Measurements from ENCODE around the gene ADCY2.

The ADCY2 gene

DNA sequence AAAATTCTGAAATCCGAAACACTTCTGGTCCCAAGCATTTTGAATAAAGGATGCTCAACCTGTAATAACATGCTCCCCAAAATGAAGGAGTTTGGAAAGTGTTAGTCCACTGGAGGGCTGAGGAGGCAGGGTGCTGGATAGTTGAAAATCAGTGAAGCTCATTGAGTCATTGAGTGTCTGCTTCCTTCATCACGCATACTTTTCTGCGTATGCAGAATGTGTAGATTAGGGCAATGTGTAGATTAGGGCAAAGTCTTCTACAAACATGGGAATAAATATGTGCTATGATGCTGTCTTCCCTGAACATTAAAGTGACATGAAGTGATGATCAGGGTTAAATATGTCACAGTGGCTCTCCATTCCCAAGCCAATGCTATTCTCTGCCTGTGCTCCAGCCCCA lies 261.2 kb downstream of the ADCY2 start:
- no peak for DNase-seq (ENCODE audit: extremely low read depth in 1 of 2, low read depth in 1 of 2)

DNA sequence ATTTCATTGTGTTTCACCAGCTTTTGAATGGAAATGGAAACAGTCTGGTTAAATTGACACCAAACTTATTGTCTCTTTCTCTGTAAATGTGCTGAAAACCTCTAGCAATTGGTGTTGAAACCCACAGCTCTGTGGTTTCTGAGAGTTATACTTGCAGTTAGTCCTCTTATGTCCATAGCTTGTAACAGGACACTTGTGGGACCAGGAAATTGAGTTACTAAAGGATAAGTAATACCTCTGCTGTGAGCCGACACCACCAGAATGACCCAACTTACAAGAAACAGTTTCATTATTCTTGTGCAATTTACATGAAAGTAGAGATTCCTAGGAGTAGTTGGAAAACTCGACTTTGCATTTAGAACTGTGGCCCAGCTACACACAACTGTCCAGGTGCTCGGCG lies 263.5 kb downstream of the ADCY2 start:
- no peak for DNase-seq (ENCODE audit: extremely low read depth in 1 of 2, low read depth in 1 of 2)

- DNase-seq (ENCODE audit: extremely low read depth in 1 of 2, low read depth in 1 of 2), result no peak
Measured at GRCh38 chr5:7662289-7662688, 266.4 kb downstream of the ADCY2 start.

- DNase-seq (ENCODE audit: extremely low read depth in 1 of 2, low read depth in 1 of 2), result no peak
Measured at GRCh38 chr5:7663808-7664207, 267.9 kb downstream of the ADCY2 start.

GRCh38 chr5:7664208-7664607 lies 268.3 kb downstream of the ADCY2 start:
- no peak for DNase-seq (ENCODE audit: extremely low read depth in 1 of 2, low read depth in 1 of 2)

DNA sequence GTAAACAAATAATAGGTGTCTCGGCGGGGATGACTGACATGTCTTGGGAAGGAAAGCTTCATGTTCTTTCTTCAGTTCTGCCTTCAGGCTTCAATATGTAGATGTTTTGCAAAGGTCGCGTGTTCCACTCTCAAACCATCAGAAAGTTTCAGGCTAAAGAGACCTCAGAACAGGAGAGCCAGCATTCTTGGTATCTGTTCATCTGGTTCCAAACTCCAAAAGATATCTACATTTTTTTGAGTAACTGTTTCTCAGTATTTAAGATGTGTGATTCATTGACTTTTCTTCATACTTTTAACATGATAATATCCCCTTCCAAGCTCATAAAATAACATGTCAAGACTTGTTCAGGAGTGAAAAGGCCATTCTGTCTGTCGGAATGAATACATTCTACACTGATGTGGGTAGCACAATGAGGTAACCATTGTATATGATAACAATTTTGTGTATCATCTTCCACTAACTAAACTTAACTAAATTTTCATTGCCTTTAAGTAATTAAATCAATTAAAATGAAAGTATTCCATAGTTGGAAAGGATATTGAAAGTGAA lies 271.4 kb downstream of the ADCY2 start:
- DNase-seq (ENCODE audit: extremely low read depth in 1 of 2, low read depth in 1 of 2), result no peak

DNA sequence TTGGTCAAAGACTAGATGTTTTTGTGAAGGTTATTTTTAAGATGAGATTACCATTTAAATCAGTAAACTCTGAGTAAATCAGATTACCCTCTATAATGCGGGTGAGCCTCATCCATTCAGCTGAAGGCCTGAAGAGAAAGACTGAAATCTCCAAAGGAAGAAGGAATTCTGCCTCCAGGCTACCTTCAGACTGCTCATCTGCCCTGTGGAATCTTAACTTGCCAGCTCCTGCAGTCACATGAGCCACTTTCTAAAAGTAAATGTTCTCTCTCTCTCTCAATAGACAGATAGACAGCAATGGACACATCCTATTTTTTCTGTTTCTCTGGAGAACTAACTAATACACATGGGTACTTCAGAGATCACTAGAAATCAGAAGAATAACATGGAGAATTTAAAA lies 272.2 kb downstream of the ADCY2 start:
- no peak for DNase-seq (ENCODE audit: extremely low read depth in 1 of 2, low read depth in 1 of 2)

DNA sequence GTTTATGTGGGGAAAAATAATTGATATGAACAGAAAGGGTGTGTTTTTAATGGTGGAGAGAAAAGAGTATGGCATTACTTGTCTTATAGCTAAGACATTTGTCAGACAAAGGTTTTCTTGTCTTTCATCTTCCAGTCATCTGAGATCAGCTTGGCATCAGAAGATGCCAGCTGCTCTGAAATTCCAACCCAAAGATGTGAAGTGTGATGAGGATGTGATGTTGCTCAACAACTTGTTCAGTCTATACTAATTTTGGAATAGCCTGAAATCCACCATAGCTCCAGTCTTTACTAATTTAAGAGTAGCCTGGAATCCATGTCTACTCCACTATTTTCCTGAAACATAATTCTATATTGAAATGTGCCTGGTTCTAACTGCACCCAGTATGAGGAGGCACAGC lies 272.7 kb downstream of the ADCY2 start:
- no peak for DNase-seq (ENCODE audit: extremely low read depth in 1 of 2, low read depth in 1 of 2)

DNA sequence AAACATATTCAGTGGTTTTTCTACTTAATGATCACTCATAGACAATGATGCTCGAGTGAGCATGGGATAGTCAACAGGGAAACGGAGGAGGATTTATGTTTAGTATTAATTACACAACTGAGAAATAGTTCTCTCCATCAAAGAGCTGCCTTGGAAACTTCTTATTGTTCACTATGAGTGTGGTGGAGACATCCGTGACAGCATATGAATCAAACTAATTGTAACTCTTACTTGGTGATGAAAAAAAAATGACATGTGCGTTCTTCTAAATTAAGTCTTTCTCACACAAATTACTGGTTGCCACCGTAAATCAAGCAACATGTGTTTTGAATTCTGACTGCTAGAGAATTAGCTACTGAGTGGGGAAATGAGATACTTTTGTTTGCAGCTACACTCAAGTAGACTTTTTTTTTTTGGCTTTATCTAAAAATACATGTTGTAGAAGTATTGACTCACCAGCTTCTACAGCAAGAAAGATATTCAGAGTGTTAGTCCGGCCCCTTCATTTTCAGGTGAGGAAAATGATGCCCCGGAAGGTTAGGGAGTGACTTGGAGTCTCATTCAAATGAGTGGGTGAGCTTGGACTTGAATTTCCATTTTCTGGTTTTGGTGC lies 275.5 kb downstream of the ADCY2 start:
- no peak for DNase-seq (ENCODE audit: extremely low read depth in 1 of 2, low read depth in 1 of 2)

DNA sequence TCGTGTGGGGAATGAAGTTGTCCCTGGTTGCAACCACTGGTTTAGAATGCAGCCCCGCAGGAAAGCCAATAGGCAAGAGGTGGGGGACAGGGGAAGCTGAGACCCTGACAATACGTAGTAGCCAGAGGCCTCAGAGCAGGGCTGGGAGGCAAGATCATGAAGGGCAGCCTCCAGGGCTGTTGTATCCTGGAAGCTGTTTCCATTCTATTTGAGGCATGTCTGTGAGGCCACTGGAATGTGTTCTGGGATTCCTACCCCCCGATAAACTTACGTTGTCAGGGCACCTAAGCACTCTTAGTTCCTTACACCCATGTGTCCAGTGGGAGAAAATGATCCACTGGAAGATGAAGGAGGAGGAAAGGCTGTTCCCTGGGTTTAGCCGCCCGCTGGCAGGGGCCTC lies 277.7 kb downstream of the ADCY2 start:
- no peak for DNase-seq (ENCODE audit: extremely low read depth in 1 of 2, low read depth in 1 of 2)

GRCh38 chr5:7676455-7676854 lies 280.5 kb downstream of the ADCY2 start:
- DNase-seq (ENCODE audit: extremely low read depth in 1 of 2, low read depth in 1 of 2), result no peak

GRCh38 chr5:7678030-7678429 lies 282.1 kb downstream of the ADCY2 start:
- DNase-seq (ENCODE audit: extremely low read depth in 1 of 2, low read depth in 1 of 2), result no peak

- no peak for DNase-seq (ENCODE audit: extremely low read depth in 1 of 2, low read depth in 1 of 2)
Measured at GRCh38 chr5:7679663-7680062, 283.7 kb downstream of the ADCY2 start.

DNA sequence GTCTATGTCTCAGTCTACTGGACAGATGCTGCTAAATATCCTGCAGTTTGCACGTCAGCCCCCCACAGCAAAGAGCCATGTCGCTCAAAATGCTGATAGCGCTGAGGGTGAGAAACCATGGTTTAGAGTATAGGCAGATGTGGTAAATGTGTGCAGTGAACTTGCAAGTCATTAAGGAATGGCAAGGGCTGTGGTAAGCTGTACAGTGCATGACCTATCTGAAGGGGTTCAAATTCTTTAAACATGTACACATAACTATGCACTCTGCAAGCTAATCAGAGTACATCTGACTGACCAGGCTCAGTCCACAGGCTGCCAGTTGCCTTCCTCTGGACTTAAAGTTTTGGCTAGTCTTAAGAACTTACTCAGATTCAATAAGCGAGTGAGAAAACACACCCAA lies 284.3 kb downstream of the ADCY2 start:
- DNase-seq (ENCODE audit: extremely low read depth in 1 of 2, low read depth in 1 of 2), result no peak

DNA sequence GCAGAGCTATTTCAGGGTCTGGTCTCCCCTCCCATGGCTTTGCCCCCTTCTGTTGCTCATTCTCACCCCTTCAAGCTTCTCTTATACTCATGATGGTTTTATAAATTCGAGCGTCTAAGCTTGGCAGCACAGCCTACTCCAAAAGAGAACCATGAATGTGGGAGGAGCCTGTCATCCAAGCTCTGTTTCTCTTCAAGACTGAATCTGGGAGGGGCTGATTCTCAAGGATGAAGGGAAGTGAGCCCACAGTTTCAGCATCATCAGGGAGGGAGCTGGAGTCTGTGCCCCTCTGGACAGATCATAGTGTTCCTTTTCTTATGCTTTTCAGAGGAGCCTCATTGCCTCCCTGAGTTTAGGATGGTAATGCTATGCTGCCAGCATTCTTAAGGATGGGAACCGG lies 286.4 kb downstream of the ADCY2 start:
- no peak for DNase-seq (ENCODE audit: extremely low read depth in 1 of 2, low read depth in 1 of 2)

- DNase-seq (ENCODE audit: extremely low read depth in 1 of 2, low read depth in 1 of 2), result no peak
Measured at GRCh38 chr5:7683753-7684152, 287.8 kb downstream of the ADCY2 start.

DNA sequence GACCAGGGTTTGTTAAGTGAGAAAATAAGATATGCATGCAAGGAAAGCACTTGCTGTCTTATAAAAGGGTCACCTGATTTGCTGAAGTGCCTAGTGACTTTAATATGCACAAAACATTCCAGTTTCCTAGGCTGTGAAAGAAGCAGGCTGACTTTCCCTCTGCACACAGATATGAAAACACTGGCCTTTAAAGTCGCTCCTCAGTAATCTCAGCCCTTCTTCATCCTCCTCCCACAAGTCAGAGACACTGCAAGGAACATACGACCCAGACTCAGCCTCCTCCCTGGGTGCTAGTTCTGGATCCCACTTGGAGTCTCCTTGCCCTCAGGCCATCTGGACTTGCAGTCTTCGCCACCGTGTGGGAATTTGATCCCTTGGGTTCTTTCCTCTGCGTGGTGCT lies 288.9 kb downstream of the ADCY2 start:
- no peak for DNase-seq (ENCODE audit: extremely low read depth in 1 of 2, low read depth in 1 of 2)

DNA sequence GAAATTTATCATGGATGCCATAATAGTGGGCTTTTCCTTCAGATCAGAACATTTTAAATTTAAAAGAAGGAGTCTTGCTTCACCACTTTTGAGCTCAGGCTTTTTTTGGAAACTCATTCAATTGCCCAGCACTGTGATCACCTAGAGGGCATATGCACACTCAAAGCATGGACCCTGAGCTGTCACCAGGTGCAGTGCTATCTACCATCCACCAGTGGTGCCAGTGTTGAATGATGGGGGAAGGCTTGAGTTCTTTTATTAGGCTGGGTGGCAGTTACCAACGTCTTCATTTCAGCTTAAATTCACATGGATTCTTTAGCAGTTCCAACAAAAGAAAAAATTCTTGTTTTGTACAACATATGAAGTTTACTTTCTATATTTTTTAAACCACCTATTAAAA lies 290.9 kb downstream of the ADCY2 start:
- DNase-seq (ENCODE audit: extremely low read depth in 1 of 2, low read depth in 1 of 2), result no peak

- DNase-seq (ENCODE audit: extremely low read depth in 1 of 2, low read depth in 1 of 2), result no peak
Measured at GRCh38 chr5:7690557-7690956, 294.6 kb downstream of the ADCY2 start.

GRCh38 chr5:7705261-7705660 lies 309.3 kb downstream of the ADCY2 start:
- DNase-seq (ENCODE audit: extremely low read depth in 1 of 2, low read depth in 1 of 2), result no peak

GRCh38 chr5:7705736-7706135 lies 309.8 kb downstream of the ADCY2 start:
- no peak for DNase-seq (ENCODE audit: extremely low read depth in 1 of 2, low read depth in 1 of 2)

- DNase-seq (ENCODE audit: extremely low read depth in 1 of 2, low read depth in 1 of 2), result no peak
Measured at GRCh38 chr5:7706256-7706655, 310.3 kb downstream of the ADCY2 start.

GRCh38 chr5:7714119-7714518 lies 318.2 kb downstream of the ADCY2 start:
- no peak for DNase-seq (ENCODE audit: extremely low read depth in 1 of 2, low read depth in 1 of 2)
